ENCODE results near the gene ZNF789.

GRCh38 chr7:99504281-99504602 lies 31.6 kb downstream of the ZNF789 start:
- TF ChIP-seq, protein P1, sequence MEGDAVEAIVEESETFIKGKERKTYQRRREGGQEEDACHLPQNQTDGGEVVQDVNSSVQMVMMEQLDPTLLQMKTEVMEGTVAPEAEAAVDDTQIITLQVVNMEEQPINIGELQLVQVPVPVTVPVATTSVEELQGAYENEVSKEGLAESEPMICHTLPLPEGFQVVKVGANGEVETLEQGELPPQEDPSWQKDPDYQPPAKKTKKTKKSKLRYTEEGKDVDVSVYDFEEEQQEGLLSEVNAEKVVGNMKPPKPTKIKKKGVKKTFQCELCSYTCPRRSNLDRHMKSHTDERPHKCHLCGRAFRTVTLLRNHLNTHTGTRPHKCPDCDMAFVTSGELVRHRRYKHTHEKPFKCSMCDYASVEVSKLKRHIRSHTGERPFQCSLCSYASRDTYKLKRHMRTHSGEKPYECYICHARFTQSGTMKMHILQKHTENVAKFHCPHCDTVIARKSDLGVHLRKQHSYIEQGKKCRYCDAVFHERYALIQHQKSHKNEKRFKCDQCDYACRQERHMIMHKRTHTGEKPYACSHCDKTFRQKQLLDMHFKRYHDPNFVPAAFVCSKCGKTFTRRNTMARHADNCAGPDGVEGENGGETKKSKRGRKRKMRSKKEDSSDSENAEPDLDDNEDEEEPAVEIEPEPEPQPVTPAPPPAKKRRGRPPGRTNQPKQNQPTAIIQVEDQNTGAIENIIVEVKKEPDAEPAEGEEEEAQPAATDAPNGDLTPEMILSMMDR (conservative IDR thresholded peaks at IDR 0.05 in 1 of 2, IDR thresholded peaks at IDR 0.05 in 1 of 2; ENCODE audit: extremely low read depth in 1 of 2, insufficient read depth in 1 of 2, low read depth in 1 of 2, low read length in 2 of 2) = no peak
- TF ChIP-seq EZH2 (IDR thresholded peaks at IDR 0.05; ENCODE audit: borderline replicate concordance, low read length) = no peak

Data from mammary epithelial cell (primary cell).